Fibroblast of skin of left biceps (primary cell): ENCODE data around the gene IRF3.
"Not testable (repeated sequence)": the region's sequence is repeated elsewhere in the genome, so short reads cannot be mapped to it uniquely, and the experiment has no call there.

Experiments
- DNase-seq, 2 experiments: peaks; one replicate each; pipeline ENCODE4 v3.0.0-alpha.2; 2013; ENCODE audit warnings: low read depth in 2 of 2

The IRF3 gene

DNA sequence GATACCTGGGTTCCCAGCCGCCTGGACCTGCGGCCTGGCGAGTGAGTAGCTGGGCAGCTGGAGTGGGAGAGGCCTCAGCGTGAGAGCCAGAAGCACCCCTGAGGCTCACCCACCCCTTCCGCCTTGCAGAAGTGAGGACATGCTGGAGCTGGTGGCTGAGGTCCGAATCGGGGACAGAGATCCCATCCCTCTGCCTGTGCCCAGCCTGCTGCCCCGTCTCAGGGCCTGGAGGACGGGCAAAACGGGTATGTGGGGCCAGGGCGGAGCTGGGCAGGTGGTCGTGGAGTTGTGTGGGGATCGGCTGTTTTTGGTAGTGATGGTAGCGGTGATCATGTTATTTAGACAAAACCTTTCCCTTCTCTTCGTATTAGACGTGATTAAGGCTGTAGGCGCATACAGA, 19.1 kb downstream of the IRF3 start:
- DNase-seq, result no peak

DNA sequence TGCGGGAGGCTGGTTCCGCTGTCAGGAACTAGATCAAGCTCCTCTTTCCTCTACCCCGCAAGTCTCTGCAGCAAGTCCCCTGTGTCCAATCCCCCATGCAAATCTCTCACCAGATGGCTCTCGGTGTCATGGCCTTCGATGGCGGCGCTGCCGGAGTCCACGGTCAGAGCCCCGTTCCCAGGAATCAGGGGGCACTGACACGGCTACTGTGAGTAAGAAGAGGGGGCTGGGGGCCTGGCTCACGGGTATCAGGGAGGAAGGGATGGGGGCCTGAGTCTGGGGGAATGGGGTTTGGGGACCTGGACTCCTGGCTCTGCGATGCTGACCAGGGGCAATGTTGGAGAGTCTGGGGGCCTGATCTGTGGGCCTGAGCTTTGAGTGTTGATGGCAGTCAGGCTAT, 19.7 kb downstream of the IRF3 start:
- DNase-seq, result no peak

DNA sequence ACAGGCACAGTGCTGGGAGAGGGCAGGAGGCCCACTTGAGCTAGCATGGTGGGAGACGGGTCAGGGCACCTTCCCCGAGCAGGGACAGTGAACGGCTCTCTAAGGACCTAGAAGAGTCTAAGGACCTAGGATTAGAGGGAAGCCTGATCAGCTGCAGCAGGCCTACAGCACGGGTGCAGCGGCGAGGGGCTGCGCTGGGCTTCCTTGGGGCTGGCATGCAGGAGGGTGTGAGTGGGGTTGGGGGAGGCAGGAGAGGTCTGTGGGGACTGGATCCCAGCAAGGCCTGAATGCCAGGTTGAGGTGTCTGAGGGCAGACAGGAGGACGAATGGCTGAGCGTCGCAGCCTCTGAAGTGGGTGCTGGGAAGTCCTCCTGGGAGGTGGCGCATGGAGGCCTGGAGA, 20.1 kb downstream of the IRF3 start:
- no peak for DNase-seq

DNA sequence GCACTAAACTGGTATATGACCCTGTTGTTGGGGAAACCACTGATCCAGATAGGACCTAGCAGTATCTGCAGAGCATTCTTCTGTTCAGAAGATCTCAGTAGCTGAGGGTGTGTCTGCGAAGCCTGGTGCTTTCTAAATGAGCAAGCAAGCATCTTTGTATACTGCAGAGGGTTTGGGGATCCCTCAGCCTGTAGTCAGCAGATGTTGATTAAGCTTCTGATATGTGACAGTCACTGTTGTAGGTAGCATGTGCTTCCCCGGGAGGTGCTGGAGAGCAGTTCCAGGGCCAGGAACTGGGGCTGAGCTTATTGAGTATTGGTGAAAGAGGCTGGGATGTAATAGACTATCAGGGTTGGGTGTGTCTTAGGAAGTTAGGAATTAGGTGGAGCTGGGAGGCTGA, 22.2 kb downstream of the IRF3 start:
- no peak for DNase-seq

DNA sequence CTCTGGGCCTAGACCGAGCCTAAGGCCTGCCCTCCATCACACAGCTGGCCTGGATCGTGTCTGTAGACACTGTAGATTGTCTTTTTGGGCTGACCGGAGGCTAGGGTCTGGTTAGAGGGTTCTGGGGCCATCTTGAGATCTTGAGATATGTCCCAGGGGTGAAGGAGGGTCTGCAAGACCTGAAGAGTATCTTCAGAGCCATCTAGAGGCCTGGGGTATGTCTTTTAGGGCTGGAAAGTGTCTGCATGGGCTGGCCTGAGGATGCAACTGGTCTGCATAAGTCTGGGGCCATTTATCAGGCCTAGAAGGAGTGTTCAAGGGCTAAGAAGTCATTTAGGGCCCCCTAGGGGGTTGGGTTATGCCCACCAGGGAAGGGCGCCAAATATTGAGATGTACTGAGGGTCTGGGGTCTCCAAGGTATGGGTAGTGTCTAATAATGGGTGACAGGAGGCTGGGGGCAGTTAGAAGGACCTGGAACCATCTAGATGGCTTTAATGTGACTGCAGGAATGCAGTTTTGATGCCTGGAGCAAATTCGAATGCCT, 23.1 kb downstream of the IRF3 start:
- no peak for DNase-seq

DNA sequence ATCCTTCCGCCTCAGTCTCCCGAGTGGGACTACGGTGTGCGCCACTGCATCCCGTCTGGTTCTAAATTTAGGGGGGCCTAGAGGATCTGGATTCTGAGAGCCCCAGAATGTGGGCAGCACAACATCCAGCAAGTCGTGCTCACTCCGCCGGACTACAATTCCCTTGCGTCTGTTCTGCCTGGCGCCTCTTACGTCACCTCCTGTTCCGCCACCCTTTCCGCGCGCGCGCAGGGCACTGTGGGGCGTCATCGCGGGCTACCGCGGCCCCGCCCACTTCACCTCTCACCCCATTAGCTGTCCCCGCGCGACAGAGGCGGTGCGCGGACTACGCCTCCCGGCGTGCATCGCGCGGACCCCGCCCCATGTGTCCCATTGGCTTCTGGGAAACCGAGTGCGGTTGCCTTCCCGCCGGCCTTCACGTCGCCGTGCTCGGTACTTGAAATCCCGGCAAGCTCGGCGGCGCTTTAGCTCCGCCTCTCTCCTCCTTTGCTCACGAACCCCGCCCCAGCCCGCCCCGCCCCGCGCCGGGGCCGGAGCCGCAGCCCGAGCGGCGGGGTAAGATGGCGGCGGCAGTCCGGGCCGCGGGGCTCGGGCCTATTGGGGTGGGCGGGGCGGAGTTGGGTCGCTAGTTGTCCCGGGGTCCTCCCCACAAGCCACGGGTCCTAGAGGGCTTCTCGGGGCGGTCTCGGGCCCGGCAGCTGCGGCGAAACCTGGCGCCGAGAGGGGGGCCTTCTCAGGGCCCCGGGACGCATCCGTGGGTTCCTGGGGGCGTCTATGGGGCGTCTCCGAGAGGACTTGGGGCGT, 23.8 kb downstream of the IRF3 start, which contains the start of gene SCAF1:
Gene SCAF1, plus strand, starts transcription at position 522 of the 804 bp plus-strand sequence. CDS start 2,818 bp downstream, outside the sequence.
- peak; percentile 99 for DNase-seq

DNA sequence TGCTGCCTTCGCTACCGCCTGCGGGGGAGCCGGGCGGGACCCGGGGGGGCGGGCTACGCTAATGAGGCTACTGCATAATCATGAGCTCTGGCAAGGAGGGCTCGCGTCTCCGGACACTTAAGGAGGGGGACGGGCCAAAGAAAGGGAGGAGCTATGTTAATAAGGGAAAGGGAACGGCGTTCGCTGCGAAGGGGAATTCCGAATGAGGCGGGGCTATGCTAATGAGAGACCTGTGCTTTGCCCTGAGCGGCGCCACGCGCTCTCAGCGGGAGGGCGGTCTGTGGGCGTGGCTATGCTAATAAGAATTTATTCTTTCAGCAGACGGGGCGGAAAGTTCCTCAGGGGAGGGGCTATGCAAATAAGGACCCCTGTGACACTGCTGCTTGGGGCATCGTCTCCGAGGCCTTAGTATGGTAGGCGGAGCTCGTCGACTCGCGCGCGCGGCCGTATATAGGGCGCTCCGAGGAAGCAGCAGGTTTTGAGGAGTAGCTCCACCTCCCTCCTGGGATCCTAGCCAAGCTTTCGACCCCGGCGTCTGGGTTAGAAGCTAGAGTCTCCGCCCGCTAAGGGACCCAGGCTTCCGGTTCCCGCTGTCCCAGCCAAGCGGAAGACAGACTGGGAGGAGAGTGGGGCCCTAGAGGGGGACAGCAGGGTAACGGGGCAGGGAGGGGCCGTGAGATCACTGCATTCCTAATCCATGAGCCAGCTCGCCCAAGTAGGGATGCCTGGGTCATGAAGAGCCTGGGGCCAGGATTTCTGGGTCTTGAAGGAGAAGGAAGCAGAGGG, 25.4 kb downstream of the IRF3 start, which contains the start of gene RRAS:
Gene RRAS, minus strand, starts transcription at position 31 of the 786 bp plus-strand sequence. CDS start 45 bp downstream, outside the sequence.
- DNase-seq, result peak; percentile 100

DNA sequence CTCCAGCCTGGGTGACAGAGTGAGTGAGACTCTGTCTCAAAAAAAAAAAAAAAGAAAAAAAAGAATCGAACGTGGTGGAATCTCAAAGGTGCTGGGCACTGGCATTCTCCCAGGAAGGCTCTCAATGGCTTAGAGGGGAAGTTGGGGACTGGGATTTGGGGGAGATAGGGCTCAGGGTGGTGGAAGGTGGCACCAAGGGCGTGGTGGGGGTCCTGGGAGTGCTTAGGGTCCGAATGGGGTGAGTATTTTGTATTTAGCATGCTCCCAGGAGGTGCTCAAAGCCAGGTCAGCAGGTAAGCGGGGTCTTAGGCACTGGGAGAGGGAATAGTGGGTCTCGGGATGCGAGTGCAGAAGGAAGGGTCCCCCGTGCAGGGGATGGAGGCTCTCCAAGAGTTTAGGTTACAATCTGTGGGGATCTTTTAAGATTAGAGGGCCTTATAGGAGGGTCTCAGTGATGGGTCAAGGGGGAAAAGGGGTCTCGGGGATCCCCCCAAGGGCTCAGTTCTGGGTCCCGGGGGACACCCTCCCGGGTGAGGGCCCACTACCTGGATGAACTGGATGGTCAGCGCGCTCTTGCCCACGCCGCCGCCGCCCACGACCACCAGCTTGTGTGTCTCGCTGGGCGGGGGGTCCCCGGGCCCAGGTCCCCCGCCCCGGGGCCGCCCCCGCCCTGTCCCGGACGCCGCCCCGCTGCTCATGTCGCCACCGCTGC, 26.1 kb downstream of the IRF3 start:
- DNase-seq, result no peak

DNA sequence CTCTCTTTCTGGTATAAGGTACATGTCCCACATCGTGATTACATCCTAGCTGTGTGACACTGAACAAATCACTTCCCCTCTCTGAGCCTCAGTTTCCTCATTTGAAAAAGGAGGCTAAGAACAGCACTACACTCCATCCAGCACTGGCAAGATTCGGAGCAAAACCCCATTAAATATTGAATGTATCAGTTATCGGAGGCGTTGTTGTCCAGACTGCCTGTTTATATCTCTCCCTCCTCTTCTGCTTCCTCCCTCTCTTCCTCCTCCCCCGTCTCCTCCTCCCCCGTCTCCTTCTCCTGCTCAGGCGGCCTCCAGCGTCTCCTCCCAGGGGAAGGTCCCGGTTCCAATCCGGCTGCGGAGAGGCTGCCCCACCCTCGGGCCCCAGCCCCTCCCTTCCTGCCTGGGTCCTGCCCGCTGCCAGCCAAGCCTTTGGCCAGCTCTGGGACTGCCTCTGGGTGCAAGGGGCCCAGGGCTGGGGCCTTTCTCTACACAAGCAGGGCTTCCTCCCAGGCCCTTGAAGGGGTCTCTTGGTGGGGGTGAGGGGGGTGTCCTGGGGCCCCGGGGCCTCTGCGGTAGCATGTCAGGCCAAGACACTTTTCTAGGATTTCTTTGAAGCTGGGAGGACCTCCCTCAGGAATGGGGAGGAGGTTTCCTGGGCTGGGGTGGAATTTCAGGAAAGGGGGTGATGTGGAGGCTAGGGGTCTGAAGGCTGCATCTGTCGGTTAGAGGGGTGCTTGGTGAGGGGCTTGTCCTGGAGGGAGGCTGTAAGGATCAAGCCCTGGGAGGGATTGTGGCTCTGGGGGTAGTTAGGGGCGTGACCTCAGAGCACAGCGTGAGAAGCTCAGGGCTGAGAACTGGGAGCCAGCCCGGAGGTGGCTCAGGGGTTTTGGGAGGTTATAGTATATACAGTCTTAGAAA, 27.6 kb downstream of the IRF3 start:
- peak; percentile 30 to 31 for DNase-seq

DNA sequence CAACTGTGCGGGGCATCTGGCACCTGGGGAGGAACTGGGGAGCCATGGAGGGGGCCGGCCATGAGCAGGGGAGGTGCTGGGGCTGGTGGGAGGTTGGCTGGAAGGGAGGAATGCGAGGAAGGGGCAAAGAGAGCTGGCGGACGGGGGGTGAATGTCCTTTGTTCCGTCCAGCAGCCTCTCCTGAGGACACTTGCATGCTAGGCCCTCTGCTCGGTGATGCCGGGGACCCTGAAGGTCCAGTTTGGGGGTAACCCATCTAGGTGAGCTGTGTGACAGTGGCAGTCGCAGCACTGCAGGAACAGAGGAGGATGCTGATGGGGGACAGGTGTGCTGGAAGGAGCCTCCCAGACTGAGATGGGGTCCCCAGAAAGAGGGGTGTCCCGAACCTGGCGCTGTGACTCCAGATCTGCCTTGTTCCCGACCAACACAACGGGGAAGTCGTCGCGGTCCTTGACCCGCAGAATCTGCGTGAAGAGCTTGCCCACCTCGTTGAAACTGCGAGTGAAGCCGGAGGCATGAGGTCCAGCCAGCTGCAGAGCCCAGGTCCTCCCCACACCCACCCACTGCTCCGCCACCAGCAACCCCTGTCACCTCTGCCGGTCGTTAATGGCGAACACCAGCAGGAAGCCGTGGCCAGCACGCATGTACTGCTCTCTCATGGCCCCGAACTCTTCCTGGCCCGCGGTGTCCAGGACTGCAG, 29.3 kb downstream of the IRF3 start:
- no peak for DNase-seq

DNA sequence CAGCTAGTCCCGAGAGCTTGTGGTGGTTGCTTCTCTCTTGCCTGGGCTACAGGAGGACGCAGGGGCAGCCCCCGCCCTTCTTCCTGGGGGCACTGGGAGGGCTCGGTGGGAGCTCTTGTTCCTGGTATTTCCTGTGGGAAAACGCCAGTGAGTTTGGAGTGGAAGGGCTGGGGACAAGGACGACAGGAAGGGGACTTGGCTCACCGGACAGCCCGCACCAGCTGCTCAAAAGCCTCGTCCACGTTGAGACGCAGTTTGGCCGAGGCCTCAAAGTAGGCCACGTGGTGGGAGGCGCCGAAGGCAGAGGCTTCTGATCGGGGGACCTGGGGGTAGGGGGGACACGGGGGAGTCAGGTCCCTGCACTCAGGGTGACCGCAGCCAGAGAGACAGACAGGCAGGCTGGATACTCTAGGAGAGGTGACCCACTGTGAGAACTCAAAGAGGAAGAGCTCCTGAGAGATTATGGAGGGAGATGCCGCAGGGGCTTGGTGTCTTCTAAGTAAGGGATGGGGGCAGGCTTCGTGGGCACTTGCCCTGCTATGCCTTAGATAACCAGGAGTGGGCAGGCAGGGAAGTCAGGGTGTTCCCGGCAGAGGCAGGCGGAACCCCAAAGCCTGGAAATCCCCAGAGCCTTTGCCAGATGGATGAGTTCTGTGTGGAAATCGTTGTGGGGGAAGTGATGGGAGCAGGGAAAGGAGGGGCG, 30.0 kb downstream of the IRF3 start:
- no peak for DNase-seq

DNA sequence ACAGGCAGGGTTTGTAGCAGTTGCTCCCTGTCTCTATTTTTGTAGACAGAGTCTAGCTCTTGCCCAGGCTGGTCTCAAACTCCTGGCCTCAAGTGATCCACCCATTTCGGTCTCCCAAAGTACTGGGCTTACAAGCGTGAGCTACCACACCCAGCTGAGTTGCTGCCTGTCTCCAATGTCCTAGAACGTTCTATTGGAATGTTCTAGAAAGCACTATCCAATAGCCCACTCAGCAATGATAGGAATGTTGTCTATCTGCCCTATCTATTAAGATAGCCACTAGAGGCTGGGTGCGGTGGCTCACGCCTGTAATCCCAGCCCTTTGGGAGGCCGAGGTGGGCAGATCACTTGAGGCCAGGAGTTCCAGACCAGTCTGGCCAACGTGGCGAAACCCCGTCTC, 32.4 kb downstream of the IRF3 start:
- not testable (repeated sequence) for DNase-seq

DNA sequence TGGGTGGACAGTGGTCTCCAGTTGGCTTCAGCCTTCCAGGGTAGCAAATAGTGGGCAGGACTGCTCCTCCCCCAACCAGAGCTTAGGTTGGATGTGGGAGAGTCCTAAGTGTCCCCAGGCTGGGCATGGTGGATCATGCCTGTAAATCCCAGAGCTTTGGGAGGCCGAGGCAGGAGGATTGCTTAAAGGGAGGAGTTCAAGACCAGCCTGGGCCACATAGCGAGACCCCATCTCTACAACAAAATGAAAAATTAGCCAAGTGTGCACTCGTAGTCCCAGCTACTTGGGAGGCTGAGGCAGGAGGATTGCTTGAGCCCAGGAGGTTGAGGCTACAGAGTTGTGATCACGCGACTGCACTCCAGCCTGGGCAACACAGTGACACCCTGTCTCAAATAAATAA, 33.1 kb downstream of the IRF3 start:
- no peak for DNase-seq

DNA sequence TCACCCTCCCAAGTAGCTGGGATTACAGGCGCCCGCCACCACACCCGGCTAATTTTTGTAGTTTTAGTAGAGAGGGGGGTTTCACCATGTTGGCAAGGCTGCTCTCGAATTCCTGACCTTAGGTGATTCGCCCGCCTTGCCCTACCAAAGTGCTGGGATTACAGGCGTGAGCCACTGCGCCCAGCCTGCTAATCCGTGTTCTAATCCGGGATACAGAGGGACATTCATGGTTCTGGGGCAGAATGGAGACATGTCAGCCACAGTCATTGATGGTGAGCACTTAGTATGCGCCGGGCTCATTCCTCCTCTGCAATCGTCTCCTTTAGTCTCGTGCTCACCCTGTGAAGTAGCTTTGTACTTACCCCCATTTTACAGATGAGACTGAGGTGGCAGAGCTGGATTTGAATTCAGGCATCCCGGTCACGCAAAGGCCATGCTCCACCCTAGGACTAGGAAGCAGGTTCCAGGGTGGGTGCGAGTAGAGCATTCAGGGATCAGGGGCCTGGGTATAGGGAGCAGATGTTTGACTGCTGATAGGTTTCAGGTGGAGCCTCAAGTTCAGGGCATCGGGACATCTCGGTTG, 34.0 kb downstream of the IRF3 start:
- no peak for DNase-seq

DNA sequence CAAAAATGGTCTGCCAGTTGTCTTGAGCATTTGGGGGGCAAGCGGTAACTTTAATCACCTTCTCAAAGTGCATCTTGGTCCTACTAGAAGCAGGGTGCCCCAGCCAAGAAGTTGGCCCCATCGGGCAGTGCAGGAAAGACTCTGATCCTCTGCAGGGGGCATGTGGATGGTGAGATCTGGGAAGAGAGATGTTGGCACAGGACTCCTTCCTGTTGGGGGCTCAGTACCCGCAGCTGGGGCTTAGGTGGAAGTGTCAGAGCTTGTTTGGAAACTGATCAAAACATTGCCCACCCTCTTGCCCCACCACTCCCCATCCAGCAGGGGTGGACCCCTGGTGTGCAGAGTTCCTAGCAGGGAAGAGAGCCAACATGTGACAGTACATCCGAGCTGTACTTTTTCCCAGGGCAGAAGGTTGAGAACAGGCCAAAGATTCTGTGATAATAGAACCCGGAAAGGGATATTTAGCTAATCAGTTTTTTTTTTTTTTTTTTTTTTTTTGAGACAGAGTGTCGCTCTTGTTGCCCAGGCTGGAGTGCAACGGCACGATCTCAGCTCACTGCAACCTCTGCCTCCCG, 34.6 kb downstream of the IRF3 start:
- DNase-seq, result no peak

DNA sequence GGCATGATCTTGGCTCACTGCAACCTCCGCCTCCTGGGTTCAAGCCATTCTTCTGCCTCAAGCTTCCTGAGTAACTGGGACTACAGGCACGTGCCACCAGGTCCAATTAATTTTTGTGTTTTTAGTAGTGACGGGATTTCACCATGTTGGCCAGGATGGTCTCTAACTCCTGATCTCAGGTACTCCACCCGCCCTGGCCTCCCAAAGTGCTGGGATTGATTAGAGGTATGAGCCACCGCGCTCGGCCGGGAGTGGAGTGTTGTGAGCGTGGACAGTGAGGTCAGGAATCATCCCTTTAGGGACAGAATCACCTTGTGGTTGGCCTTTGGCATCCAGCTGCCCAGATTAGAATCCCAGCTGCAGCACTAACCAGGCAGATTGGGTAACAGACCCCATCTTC, 36.0 kb downstream of the IRF3 start:
- DNase-seq, result no peak

DNA sequence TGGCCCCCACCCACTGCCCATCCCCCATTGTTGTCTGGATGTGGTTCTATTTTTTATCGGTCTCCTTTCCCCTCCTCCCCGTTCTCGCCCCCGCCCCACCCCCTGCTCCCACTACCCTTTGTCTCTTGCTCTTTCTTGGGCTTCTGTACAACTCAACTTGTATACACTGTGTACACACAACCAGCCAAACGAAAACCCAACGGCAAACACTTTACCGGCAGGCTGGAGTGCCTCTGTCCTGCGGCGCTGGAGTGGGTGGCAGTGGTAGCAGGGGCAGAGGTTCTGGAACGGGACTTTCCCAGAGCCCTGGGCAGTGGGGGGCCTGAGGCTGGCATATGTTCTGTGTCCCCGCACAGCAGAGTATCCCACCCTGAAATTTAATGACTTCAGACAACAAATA, 39.4 kb downstream of the IRF3 start:
- no peak for DNase-seq

DNA sequence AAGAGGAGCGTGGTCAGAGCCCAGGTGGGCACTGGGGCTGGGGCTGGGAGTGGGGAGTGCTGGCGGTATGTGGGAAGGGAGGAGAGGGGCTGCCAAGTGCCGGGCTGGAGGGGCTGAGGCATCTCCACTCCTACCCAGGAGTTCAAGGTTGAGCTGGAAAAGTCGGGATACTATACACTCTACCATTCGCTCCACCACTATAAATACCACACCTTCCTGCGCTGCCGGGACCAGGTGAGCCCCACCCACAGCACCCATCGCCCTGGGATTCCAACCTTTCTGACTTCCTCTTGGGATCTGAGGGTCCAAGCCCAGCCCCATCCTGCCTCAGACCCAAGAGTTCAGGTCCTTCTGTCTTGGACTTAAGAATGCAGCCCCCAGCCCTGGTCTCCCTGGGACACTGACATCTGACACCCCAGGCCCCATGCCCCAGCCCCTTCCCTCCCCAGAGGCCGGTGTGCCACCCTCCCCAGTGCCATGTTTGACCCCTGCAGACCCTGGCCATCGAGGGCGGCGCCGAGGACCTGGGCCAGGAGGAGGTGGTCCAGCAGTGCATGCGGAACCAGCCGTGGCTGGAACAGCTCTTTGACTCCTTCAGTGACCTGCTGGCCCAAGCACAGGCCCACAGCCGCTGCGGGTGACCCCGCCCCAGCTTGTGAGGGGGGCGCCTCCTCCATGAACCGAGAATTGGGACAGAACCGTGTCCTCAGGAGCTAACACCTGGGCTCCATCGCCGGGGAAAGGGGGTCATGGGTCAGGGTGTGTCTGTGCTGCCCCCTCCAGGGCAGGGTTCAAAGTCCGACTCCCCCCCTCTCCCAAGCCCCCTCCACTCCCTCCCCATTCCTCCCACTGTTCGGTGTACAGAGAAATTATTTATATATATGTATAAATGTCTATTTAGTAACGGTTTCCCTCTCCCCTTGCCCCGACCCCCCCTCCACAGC, 40.4 kb downstream of the IRF3 start:
- no peak for DNase-seq
